Endothelial cell (in vitro differentiated cells): ENCODE measurements around the gene UCK2. TPM values are rescaled to one million over a fixed set of nuclear protein-coding genes. Genes with fewer than 3 reads are reported as not detected.

ENCODE experiments used
- DNase-seq: peaks from one replicate; pipeline ENCODE4 v3.0.0; 2021; ENCODE audit warnings: low spot score
- H3K27ac Mint-ChIP-seq: one replicate; pipeline ENCODE4 v1.8.0; 2021; ENCODE audit warnings: mixed read lengths, inconsistent platforms; ENCODE audit not compliant: unreplicated experiment
- H3K27me3 Mint-ChIP-seq: one replicate; pipeline ENCODE4 v1.8.0; 2021; ENCODE audit warnings: mild to moderate bottlenecking, moderate library complexity, mixed read lengths, inconsistent platforms; ENCODE audit not compliant: unreplicated experiment
- H3K36me3 Mint-ChIP-seq: one replicate; pipeline ENCODE4 v1.8.0; 2021; ENCODE audit warnings: mild to moderate bottlenecking, low read depth, mixed read lengths, inconsistent platforms; ENCODE audit not compliant: unreplicated experiment
- H3K4me1 Mint-ChIP-seq: one replicate; pipeline ENCODE4 v1.8.0; 2021; ENCODE audit warnings: mild to moderate bottlenecking, mixed read lengths, inconsistent platforms; ENCODE audit not compliant: unreplicated experiment
- H3K4me3 Mint-ChIP-seq: one replicate; pipeline ENCODE4 v1.8.0; 2021; ENCODE audit warnings: mild to moderate bottlenecking, mixed read lengths, inconsistent platforms; ENCODE audit not compliant: unreplicated experiment
- H3K9me3 Mint-ChIP-seq: one replicate; pipeline ENCODE4 v1.8.0; 2021; ENCODE audit warnings: mixed read lengths, inconsistent platforms; ENCODE audit not compliant: unreplicated experiment
- CTCF ChIP-seq: fragments of 200-600 bp; sonication (generic); IDR thresholded peaks from one replicate; pipeline ENCODE4 v1.5.0; 2021; ENCODE audit warnings: antibody characterized with exemption; ENCODE audit not compliant: unreplicated experiment
- total RNA-seq: library from RNA; stranded (reverse); fragmentation: NEBNext Ultra II Directional; extraction: Animal tissue kit (Norgen Biotek cat#: 25700); gene quantifications from one replicate; pipeline ENCODE4 v1.2.1, GENCODE V29; 2021; ENCODE audit not compliant: unreplicated experiment

UCK2 gene
- total RNA-seq, 1 donor from 2014 or later, result 52.9 TPM

GRCh38 chr1:165861911-165862310 lies 34.5 kb downstream of the UCK2 start:
- Mint-ChIP-seq H3K27me3 (peaks cover 12% of the 10 kb centered on the region), H3K9me3 (no peaks in the 10 kb centered on the region), H3K4me1 (peaks cover 24% of the 10 kb centered on the region), H3K27ac (no peak overlapping the region), H3K4me3 (no peak overlapping the region), H3K36me3 (peaks cover 15% of the 10 kb centered on the region)
- DNase-seq, result no peak
- TF ChIP-seq CTCF, result no peak

GRCh38 chr1:165862448-165862847 lies 35.0 kb downstream of the UCK2 start:
- H3K27me3 Mint-ChIP-seq, result peaks cover 10% of the 10 kb centered on the region
- H3K4me1 Mint-ChIP-seq, result peaks cover 19% of the 10 kb centered on the region
- TF ChIP-seq CTCF, result no peak
- no peak for DNase-seq
- no peak overlapping the region for H3K4me3 Mint-ChIP-seq
- no peaks in the 10 kb centered on the region for H3K9me3 Mint-ChIP-seq
- H3K27ac Mint-ChIP-seq, result no peak overlapping the region
- peaks cover 12% of the 10 kb centered on the region for H3K36me3 Mint-ChIP-seq

DNA sequence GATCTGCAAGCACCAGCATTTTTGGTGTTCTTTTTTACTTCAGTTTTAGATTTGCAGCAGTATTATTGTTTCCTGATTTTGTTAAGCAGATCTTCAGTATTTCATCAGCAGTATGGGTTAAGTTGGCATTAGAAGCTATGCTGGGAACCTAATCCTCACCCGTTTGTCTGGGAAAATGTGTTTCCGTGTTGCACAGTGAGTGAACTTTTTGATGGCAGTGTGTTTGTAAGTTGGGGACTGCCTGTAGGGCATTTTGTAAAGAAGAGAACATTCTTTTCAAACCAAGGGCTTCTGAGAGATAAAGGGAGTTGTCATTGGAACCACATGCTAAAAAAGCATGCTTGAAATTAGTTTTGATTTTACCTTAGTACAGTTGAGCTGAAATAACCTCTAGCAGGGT lies 35.9 kb downstream of the UCK2 start:
- peaks cover 7% of the 10 kb centered on the region for H3K27me3 Mint-ChIP-seq
- H3K36me3 Mint-ChIP-seq, result peaks cover 7% of the 10 kb centered on the region
- no peak overlapping the region for H3K4me3 Mint-ChIP-seq
- no peaks in the 10 kb centered on the region for H3K9me3 Mint-ChIP-seq
- peaks cover 15% of the 10 kb centered on the region for H3K4me1 Mint-ChIP-seq
- no peak overlapping the region for H3K27ac Mint-ChIP-seq
- no peak for TF ChIP-seq CTCF
- no peak for DNase-seq

DNA sequence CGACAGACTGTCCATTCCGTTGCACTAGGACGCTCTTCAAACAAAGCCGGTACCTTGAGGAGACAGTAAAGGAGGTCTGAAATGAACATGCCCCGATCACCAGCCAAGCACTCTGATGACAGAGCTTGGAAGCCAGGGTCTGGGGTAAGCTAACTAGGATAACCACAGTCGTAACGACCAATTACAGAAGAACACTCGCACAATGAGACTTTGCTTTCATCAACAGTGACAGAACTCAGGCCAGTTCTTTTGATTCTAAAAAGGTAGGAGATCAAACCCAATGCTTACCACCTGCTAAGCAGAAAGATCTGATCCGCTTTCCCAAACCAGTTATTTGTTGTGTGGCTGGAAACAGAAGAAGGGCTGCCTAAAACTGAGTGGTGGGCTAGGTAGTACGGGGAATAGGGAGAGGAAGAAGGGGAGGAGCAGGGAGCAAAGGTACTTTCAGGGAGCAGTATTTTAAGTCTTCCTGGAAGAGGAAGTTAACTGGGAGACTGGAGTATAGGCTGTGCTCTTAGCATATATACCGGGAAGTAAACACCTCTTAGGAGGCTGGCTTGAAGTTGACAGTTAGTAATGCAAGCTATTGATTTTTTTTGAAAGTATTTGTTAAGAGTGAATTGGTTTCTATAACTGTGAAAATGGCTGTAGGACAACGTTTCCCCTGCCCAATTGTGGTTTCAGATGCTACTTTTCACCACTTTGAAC lies 38.4 kb downstream of the UCK2 start:
- H3K4me1 Mint-ChIP-seq, result peaks cover 10% of the 10 kb centered on the region
- no peak for TF ChIP-seq CTCF
- H3K27ac Mint-ChIP-seq, result no peak overlapping the region
- H3K36me3 Mint-ChIP-seq, result peaks cover 3% of the 10 kb centered on the region
- H3K9me3 Mint-ChIP-seq, result no peaks in the 10 kb centered on the region
- H3K27me3 Mint-ChIP-seq, result no peaks in the 10 kb centered on the region
- DNase-seq, result no peak
- no peak overlapping the region for H3K4me3 Mint-ChIP-seq

DNA sequence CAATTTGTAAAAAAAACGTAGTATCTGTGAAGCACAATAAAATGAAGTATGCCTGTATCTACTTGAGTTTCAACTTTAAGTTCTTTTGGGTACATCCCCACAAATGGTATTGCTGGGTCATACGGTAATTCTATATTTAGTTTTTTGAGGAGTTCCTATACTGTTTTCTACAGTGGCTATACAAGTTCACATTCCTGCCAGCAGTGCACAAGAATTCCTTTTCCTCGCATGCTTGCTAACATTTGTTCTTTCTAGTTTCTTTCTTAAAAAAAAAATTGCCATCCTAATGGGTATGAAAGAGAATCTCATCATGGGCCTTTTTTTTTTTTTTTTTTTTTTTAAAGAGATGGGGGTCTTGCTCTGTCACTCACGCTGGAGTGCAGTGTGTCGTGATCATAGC lies 41.9 kb downstream of the UCK2 start:
- Mint-ChIP-seq H3K36me3 (peaks cover 18% of the 10 kb centered on the region), H3K4me1 (peaks cover 27% of the 10 kb centered on the region), H3K27me3 (peaks cover 2% of the 10 kb centered on the region), H3K4me3 (no peak overlapping the region), H3K27ac (no peak overlapping the region), H3K9me3 (peaks cover 5% of the 10 kb centered on the region)
- TF ChIP-seq CTCF, result peak; percentile 23
- DNase-seq, result no peak
